ENCODE results near the gene LARGE1.

LARGE1 gene

GRCh38 chr22:33362702-33363101 lies 557.6 kb downstream of the LARGE1 start:
- no peaks in the 10 kb centered on the region for H3K27me3 ChIP-seq (replicated peaks)
- DNase-seq, result no peak
- in situ Hi-C loops (cut with HindIII; ENCODE audit: low pct_ligation_motif_present, low sequenced_read_pairs), result no loop called here
- H3K4me3 ChIP-seq (ENCODE audit: low read depth, low read length), result no peak overlapping the region
- TF ChIP-seq CTCF (IDR thresholded peaks at IDR 0.05; ENCODE audit: low read depth, low read length, missing control alignments), result no peak
- no peak overlapping the region for H3K27ac ChIP-seq
- no peaks in the 10 kb centered on the region for H3K36me3 ChIP-seq (replicated peaks)

GRCh38 chr22:33361581-33361980 lies 558.7 kb downstream of the LARGE1 start:
- Histone ChIP-seq H3K36me3 (replicated peaks) (no peaks in the 10 kb centered on the region), H3K27ac (no peak overlapping the region), H3K4me3 (ENCODE audit: low read depth, low read length) (no peak overlapping the region), H3K27me3 (replicated peaks) (no peaks in the 10 kb centered on the region)
- in situ Hi-C loops (cut with HindIII; ENCODE audit: low pct_ligation_motif_present, low sequenced_read_pairs), result no loop called here
- TF ChIP-seq CTCF (IDR thresholded peaks at IDR 0.05; ENCODE audit: low read depth, low read length, missing control alignments), result no peak
- peak; percentile 28 for DNase-seq

- TF ChIP-seq CTCF (IDR thresholded peaks at IDR 0.05; ENCODE audit: low read depth, low read length, missing control alignments), result no peak
- Histone ChIP-seq H3K27ac (no peak overlapping the region), H3K36me3 (replicated peaks) (no peaks in the 10 kb centered on the region), H3K27me3 (replicated peaks) (no peaks in the 10 kb centered on the region), H3K4me3 (ENCODE audit: low read depth, low read length) (no peak overlapping the region)
- in situ Hi-C loops (cut with HindIII; ENCODE audit: low pct_ligation_motif_present, low sequenced_read_pairs), result no loop called here
- no peak for DNase-seq
Measured at GRCh38 chr22:33357981-33358399, 562.3 kb downstream of the LARGE1 start.

GRCh38 chr22:33354928-33355327 lies 565.3 kb downstream of the LARGE1 start:
- Histone ChIP-seq H3K4me3 (ENCODE audit: low read depth, low read length) (no peak overlapping the region), H3K27ac (no peak overlapping the region), H3K36me3 (replicated peaks) (no peaks in the 10 kb centered on the region), H3K27me3 (replicated peaks) (no peaks in the 10 kb centered on the region)
- in situ Hi-C loops (cut with HindIII; ENCODE audit: low pct_ligation_motif_present, low sequenced_read_pairs), result no loop called here
- DNase-seq, result no peak
- TF ChIP-seq CTCF (IDR thresholded peaks at IDR 0.05; ENCODE audit: low read depth, low read length, missing control alignments), result no peak

- Histone ChIP-seq H3K36me3 (replicated peaks) (no peaks in the 10 kb centered on the region), H3K4me3 (ENCODE audit: low read depth, low read length) (no peak overlapping the region), H3K27me3 (replicated peaks) (no peaks in the 10 kb centered on the region), H3K27ac (no peak overlapping the region)
- no peak for DNase-seq
- in situ Hi-C loops (cut with HindIII; ENCODE audit: low pct_ligation_motif_present, low sequenced_read_pairs), result no loop called here
- TF ChIP-seq CTCF (IDR thresholded peaks at IDR 0.05; ENCODE audit: low read depth, low read length, missing control alignments), result no peak
Measured at GRCh38 chr22:33353502-33353901, 566.8 kb downstream of the LARGE1 start.

GRCh38 chr22:33352768-33353167 lies 567.5 kb downstream of the LARGE1 start:
- TF ChIP-seq CTCF (IDR thresholded peaks at IDR 0.05; ENCODE audit: low read depth, low read length, missing control alignments), result no peak
- Histone ChIP-seq H3K27ac (no peak overlapping the region), H3K4me3 (ENCODE audit: low read depth, low read length) (no peak overlapping the region), H3K36me3 (replicated peaks) (no peaks in the 10 kb centered on the region), H3K27me3 (replicated peaks) (no peaks in the 10 kb centered on the region)
- in situ Hi-C loops (cut with HindIII; ENCODE audit: low pct_ligation_motif_present, low sequenced_read_pairs), result no loop called here
- DNase-seq, result no peak

Data from brain microvascular endothelial cell (primary cell).